HEK293 (cell line): ENCODE results near the gene CELF1.
A peak's percentile ranks its signal among the peaks of the same experiment; 100 is the strongest.

ENCODE experiments used
- HOXD13 ChIP-seq: sonication (generic); formaldehyde crosslinking; IDR thresholded peaks from 2 replicates; pipeline ENCODE4 v1.8.0; 2022; ENCODE audit warnings: missing genetic modification reagents, borderline replicate concordance
- MYNN ChIP-seq: fragments of 450-650 bp; formaldehyde crosslinking; IDR thresholded peaks from 2 replicates; pipeline ENCODE4 v1.5.1; 2016; ENCODE audit warnings: missing biosample characterization, missing genetic modification characterization, borderline replicate concordance
- RBAK ChIP-seq: fragments of 450-650 bp; formaldehyde crosslinking; IDR thresholded peaks from 2 replicates; pipeline ENCODE4 v1.5.1; 2016; ENCODE audit warnings: missing biosample characterization, missing genetic modification characterization
- TRIM28 ChIP-seq: IDR thresholded peaks from 2 replicates; pipeline ENCODE4 v1.6.1; 2011; ENCODE audit warnings: low read length, control low read depth, borderline replicate concordance
- YY1 ChIP-seq: fragments of 450-650 bp; formaldehyde crosslinking; IDR thresholded peaks from 2 replicates; pipeline ENCODE4 v1.5.1; 2018; ENCODE audit warnings: missing biosample characterization, missing genetic modification characterization
- ZFHX2 ChIP-seq: fragments of 450-650 bp; formaldehyde crosslinking; conservative IDR thresholded peaks from 2 replicates; pipeline ENCODE4 v1.5.1; 2016; ENCODE audit warnings: missing biosample characterization, missing genetic modification characterization
- ZIC2 ChIP-seq: fragments of 450-650 bp; formaldehyde crosslinking; IDR thresholded peaks from 2 replicates; pipeline ENCODE4 v1.5.1; 2016; ENCODE audit warnings: missing biosample characterization, missing genetic modification characterization
- ZNF146 ChIP-seq: fragments of 450-650 bp; formaldehyde crosslinking; IDR thresholded peaks from 2 replicates; pipeline ENCODE4 v1.5.1; 2016; ENCODE audit warnings: missing biosample characterization, missing genetic modification characterization
- ZNF174 ChIP-seq: fragments of 450-650 bp; formaldehyde crosslinking; IDR thresholded peaks from 2 replicates; pipeline ENCODE4 v1.5.0; 2017; ENCODE audit warnings: missing biosample characterization, mild to moderate bottlenecking, missing genetic modification characterization
- ZNF19 ChIP-seq: fragments of 450-650 bp; formaldehyde crosslinking; IDR thresholded peaks from 2 replicates; pipeline ENCODE4; 2016; ENCODE audit warnings: missing biosample characterization, missing genetic modification characterization, low read depth
- ZNF24 ChIP-seq: fragments of 450-650 bp; formaldehyde crosslinking; IDR thresholded peaks from 2 replicates; pipeline ENCODE4 v1.5.1; 2016; ENCODE audit warnings: missing biosample characterization, missing genetic modification characterization
- ZNF292 ChIP-seq: fragments of 450-650 bp; formaldehyde crosslinking; IDR thresholded peaks from 2 replicates; pipeline ENCODE4 v1.5.1; 2016; ENCODE audit warnings: low read depth, missing biosample characterization, missing genetic modification characterization, borderline replicate concordance
- ZNF311 ChIP-seq: fragments of 450-650 bp; formaldehyde crosslinking; IDR thresholded peaks from 2 replicates; pipeline ENCODE4 v1.5.1; 2017; ENCODE audit warnings: missing biosample characterization, missing genetic modification characterization, borderline replicate concordance
- ZNF341 ChIP-seq: fragments of 450-650 bp; formaldehyde crosslinking; IDR thresholded peaks from 2 replicates; pipeline ENCODE4; 2016; ENCODE audit warnings: low read depth, missing biosample characterization, missing genetic modification characterization
- ZNF37A ChIP-seq: fragments of 450-650 bp; IDR thresholded peaks from 2 replicates; pipeline ENCODE4 v1.5.1; 2018; ENCODE audit warnings: missing biosample characterization, missing genetic modification characterization
- ZNF391 ChIP-seq: fragments of 450-650 bp; formaldehyde crosslinking; IDR thresholded peaks from 2 replicates; pipeline ENCODE4 v1.5.1; 2016; ENCODE audit warnings: low read depth, missing biosample characterization, missing genetic modification characterization, borderline replicate concordance
- ZNF416 ChIP-seq: fragments of 450-650 bp; formaldehyde crosslinking; IDR thresholded peaks from 2 replicates; pipeline ENCODE4 v1.5.1; 2016; ENCODE audit warnings: missing biosample characterization, missing genetic modification characterization
- ZNF423 ChIP-seq: fragments of 450-650 bp; formaldehyde crosslinking; IDR thresholded peaks from 2 replicates; pipeline ENCODE4 v1.5.1; 2016; ENCODE audit warnings: missing biosample characterization, missing genetic modification characterization
- ZNF521 ChIP-seq: fragments of 450-650 bp; formaldehyde crosslinking; IDR thresholded peaks from 2 replicates; pipeline ENCODE4 v1.5.1; 2017; ENCODE audit warnings: missing biosample characterization, mild to moderate bottlenecking, missing genetic modification characterization
- ZNF549 ChIP-seq: fragments of 450-650 bp; IDR thresholded peaks from 2 replicates; pipeline ENCODE4 v1.5.1; 2018; ENCODE audit warnings: missing biosample characterization, missing genetic modification characterization, mild to moderate bottlenecking, inconsistent platforms, moderate library complexity
- ZNF558 ChIP-seq: fragments of 450-650 bp; formaldehyde crosslinking; IDR thresholded peaks from 2 replicates; pipeline ENCODE4 v1.5.1; 2016; ENCODE audit warnings: missing biosample characterization, missing genetic modification characterization
- ZNF571 ChIP-seq: fragments of 450-650 bp; formaldehyde crosslinking; IDR thresholded peaks from 2 replicates; pipeline ENCODE4 v1.5.0; 2017; ENCODE audit warnings: missing biosample characterization, missing genetic modification characterization
- ZNF596 ChIP-seq: fragments of 450-650 bp; IDR thresholded peaks from 2 replicates; pipeline ENCODE4 v1.5.0; 2018; ENCODE audit warnings: missing biosample characterization, mild to moderate bottlenecking, missing genetic modification characterization, moderate library complexity
- ZNF621 ChIP-seq: fragments of 450-650 bp; formaldehyde crosslinking; IDR thresholded peaks from 2 replicates; pipeline ENCODE4 v1.5.1; 2017; ENCODE audit warnings: missing biosample characterization, missing genetic modification characterization
- ZNF629 ChIP-seq: fragments of 450-650 bp; formaldehyde crosslinking; IDR thresholded peaks from 2 replicates; pipeline ENCODE4 v1.5.1; 2017; ENCODE audit warnings: missing biosample characterization, missing genetic modification characterization
- ZNF747 ChIP-seq: fragments of 450-650 bp; formaldehyde crosslinking; IDR thresholded peaks from 2 replicates; pipeline ENCODE4 v1.5.1; 2016; ENCODE audit warnings: missing biosample characterization, missing genetic modification characterization
- ZNF76 ChIP-seq: fragments of 450-650 bp; formaldehyde crosslinking; IDR thresholded peaks from 2 replicates; pipeline ENCODE4; 2016; ENCODE audit warnings: low read depth, missing biosample characterization, missing genetic modification characterization, borderline replicate concordance
- ZNF776 ChIP-seq: fragments of 450-650 bp; formaldehyde crosslinking; IDR thresholded peaks from 2 replicates; pipeline ENCODE4 v1.5.0; 2017; ENCODE audit warnings: missing biosample characterization, missing genetic modification characterization, borderline replicate concordance
- ZXDB ChIP-seq: fragments of 450-650 bp; formaldehyde crosslinking; IDR thresholded peaks from 2 replicates; pipeline ENCODE4 v1.5.1; 2016; ENCODE audit warnings: missing biosample characterization, missing genetic modification characterization
- TF ChIP-seq, protein P1 (sequence below): fragments of 450-650 bp; formaldehyde crosslinking; IDR thresholded peaks from 2 replicates; pipeline ENCODE4 v1.5.1; 2016; ENCODE audit warnings: missing biosample characterization, missing genetic modification characterization
- TF ChIP-seq, protein P2 (sequence below): fragments of 450-650 bp; formaldehyde crosslinking; IDR thresholded peaks from 2 replicates; pipeline ENCODE4 v1.5.1; 2016; ENCODE audit warnings: missing biosample characterization, missing genetic modification characterization
- TF ChIP-seq, protein P3 (sequence below): fragments of 450-650 bp; IDR thresholded peaks from 2 replicates; pipeline ENCODE4 v1.5.1; 2018; ENCODE audit warnings: missing biosample characterization, mild to moderate bottlenecking, missing genetic modification characterization
- TF ChIP-seq, protein P4 (sequence below): fragments of 450-650 bp; formaldehyde crosslinking; IDR thresholded peaks from 2 replicates; pipeline ENCODE4 v1.5.1; 2016; ENCODE audit warnings: missing biosample characterization, missing genetic modification characterization
- TF ChIP-seq, protein P5 (sequence below): fragments of 450-650 bp; formaldehyde crosslinking; IDR thresholded peaks from 2 replicates; pipeline ENCODE4 v1.5.1; 2017; ENCODE audit warnings: missing biosample characterization, mild to moderate bottlenecking, missing genetic modification characterization, moderate library complexity

CELF1 gene

DNA sequence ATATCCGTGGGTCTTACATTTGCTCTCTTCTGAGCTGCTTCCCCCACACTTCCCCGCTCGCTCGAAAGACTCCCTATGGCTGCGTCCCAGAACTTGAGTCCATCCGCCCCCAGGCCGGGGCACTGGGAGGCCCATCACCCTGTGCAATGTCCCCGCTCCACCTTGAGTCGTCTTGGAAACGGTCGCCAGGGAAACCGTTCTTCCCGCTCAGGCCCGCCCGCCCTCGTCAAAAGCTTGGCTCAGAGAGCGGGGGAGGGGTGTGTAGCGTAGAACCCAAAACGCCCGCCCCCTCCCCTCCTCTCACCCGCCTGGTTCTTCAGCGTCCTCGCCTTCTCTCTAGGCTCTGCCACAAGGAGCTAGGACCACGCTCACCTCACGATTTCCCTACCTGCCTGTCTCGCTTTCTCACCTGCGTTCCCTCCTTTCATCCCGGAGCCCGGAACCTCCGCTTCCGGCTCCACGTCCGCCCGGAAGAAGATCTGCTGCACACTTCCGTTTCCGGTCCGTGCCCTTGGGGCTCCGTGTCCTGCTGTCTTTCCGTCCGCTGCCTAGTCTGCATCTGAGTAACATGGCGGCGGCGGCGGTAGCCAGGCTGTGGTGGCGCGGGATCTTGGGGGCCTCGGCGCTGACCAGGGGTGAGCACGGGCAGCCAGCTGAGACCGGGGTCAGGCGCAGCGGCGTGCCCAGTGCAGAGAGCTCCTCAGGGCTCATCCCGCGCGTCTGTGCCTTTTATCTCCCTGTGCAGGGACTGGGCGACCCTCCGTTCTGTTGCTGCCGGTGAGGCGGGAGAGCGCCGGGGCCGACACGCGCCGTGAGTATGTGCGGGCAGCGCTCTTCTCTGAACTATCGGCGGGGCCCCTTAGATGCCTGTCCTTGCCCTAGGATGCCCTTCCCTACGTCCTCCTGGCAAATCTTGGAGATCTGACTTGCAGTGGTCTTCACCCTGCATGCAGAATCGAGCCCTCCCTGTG is 25.9 kb upstream of the CELF1 start, which contains the start of the genes KBTBD4 and NDUFS3 (continued):
- TF ChIP-seq, protein P1, sequence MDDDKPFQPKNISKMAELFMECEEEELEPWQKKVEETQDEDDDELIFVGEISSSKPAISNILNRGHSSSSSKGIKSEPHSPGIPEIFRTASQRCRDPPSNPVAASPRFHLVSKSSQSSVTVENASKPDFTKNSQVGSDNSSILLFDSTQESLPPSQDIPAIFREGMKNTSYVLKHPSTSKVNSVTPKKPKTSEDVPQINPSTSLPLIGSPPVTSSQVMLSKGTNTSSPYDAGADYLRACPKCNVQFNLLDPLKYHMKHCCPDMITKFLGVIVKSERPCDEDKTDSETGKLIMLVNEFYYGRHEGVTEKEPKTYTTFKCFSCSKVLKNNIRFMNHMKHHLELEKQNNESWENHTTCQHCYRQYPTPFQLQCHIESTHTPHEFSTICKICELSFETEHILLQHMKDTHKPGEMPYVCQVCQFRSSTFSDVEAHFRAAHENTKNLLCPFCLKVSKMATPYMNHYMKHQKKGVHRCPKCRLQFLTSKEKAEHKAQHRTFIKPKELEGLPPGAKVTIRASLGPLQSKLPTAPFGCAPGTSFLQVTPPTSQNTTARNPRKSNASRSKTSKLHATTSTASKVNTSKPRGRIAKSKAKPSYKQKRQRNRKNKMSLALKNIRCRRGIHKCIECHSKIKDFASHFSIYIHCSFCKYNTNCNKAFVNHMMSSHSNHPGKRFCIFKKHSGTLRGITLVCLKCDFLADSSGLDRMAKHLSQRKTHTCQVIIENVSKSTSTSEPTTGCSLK (tag by site-specific recombination) = no peak
- TF ChIP-seq RBAK (no peak), ZNF558 (tag by site-specific recombination) (peak; percentile 55; the same call in 1 of the 2 replicates), ZNF629 (tag by site-specific recombination) (peak; percentile 94), ZNF292 (no peak), ZNF747 (no peak), ZNF19 (tag by site-specific recombination) (no peak), ZNF146 (peak; percentile 76), TRIM28 (peak; percentile 65; the same call in 1 of the 2 replicates), MYNN (tag by site-specific recombination) (peak; percentile 99), ZNF571 (tag by site-specific recombination) (no peak), ZNF776 (tag by site-specific recombination) (no peak), ZNF341 (tag by site-specific recombination) (peak; percentile 100), ZNF423 (tag by site-specific recombination) (no peak), YY1 (tag by site-specific recombination) (peak; percentile 96), ZNF521 (no peak), ZNF596 (tag by site-specific recombination) (no peak), ZNF24 (tag by site-specific recombination) (peak; percentile 98), ZNF311 (no peak), ZNF416 (no peak), ZNF174 (tag by site-specific recombination) (no peak), ZNF391 (tag by site-specific recombination) (peak; percentile 100), ZNF37A (tag by site-specific recombination) (no peak), ZNF549 (no peak), ZXDB (tag by site-specific recombination) (peak; percentile 99), ZNF76 (peak; percentile 92), ZNF621 (tag by site-specific recombination) (no peak), HOXD13 (CRISPR knock-in tag) (peak; percentile 79), ZFHX2 (tag by site-specific recombination) (peak; percentile 94), ZIC2 (tag by site-specific recombination) (peak; percentile 78)
- TF ChIP-seq, protein P2, sequence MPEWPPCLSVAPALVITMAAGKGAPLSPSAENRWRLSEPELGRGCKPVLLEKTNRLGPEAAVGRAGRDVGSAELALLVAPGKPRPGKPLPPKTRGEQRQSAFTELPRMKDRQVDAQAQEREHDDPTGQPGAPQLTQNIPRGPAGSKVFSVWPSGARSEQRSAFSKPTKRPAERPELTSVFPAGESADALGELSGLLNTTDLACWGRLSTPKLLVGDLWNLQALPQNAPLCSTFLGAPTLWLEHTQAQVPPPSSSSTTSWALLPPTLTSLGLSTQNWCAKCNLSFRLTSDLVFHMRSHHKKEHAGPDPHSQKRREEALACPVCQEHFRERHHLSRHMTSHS (tag by site-specific recombination) = no peak
- TF ChIP-seq, protein P3, sequence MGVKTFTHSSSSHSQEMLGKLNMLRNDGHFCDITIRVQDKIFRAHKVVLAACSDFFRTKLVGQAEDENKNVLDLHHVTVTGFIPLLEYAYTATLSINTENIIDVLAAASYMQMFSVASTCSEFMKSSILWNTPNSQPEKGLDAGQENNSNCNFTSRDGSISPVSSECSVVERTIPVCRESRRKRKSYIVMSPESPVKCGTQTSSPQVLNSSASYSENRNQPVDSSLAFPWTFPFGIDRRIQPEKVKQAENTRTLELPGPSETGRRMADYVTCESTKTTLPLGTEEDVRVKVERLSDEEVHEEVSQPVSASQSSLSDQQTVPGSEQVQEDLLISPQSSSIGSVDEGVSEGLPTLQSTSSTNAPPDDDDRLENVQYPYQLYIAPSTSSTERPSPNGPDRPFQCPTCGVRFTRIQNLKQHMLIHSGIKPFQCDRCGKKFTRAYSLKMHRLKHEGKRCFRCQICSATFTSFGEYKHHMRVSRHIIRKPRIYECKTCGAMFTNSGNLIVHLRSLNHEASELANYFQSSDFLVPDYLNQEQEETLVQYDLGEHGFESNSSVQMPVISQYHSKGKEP (tag by site-specific recombination) = no peak
- TF ChIP-seq, protein P4, sequence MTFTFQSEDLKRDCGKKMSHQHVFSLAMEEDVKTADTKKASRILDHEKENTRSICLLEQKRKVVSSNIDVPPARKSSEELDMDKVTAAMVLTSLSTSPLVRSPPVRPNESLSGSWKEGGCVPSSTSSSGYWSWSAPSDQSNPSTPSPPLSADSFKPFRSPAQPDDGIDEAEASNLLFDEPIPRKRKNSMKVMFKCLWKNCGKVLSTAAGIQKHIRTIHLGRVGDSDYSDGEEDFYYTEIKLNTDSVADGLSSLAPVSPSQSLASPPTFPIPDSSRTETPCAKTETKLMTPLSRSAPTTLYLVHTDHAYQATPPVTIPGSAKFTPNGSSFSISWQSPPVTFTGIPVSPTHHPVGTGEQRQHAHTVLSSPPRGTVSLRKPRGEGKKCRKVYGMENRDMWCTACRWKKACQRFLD = no peak
- TF ChIP-seq, protein P5, sequence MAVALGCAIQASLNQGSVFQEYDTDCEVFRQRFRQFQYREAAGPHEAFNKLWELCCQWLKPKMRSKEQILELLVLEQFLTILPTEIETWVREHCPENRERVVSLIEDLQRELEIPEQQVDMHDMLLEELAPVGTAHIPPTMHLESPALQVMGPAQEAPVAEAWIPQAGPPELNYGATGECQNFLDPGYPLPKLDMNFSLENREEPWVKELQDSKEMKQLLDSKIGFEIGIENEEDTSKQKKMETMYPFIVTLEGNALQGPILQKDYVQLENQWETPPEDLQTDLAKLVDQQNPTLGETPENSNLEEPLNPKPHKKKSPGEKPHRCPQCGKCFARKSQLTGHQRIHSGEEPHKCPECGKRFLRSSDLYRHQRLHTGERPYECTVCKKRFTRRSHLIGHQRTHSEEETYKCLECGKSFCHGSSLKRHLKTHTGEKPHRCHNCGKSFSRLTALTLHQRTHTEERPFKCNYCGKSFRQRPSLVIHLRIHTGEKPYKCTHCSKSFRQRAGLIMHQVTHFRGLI (tag by site-specific recombination) = peak; percentile 48; the same call in 1 of the 2 replicates
